HG03521 (cell line): ENCODE results near the gene CCND3.
"Not testable (repeated sequence)": the region's sequence is repeated elsewhere in the genome, so short reads cannot be mapped to it uniquely, and the experiment has no call there.

ENCODE experiments used
- ATAC-seq: cut with Tn5 transposase; IDR thresholded peaks from one replicate; pipeline ENCODE4 v1.9.1; 2021; ENCODE audit warnings: mild to moderate bottlenecking, moderate library complexity; ENCODE audit not compliant: unreplicated experiment

The CCND3 gene

DNA sequence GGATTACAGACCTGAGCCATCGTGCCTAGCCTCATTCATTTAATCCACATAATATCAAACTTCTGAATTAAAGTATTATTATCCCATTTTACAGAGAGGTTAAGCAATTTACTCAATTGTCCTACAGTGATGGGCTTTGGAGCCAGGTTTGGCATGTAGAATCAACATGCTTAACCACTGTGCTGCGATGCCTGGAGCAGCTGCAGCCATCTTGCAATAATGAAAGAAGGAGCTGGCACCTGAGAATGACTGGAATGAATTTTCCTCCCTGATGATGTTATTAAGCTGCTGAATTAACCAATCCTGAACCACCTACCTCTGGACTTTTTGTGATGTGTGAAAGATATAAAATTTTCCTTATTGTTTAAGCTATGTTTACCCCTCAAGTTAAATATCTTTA lies 13.1 kb upstream of the CCND3 start:
- no peak for ATAC-seq

GRCh38 chr6:41947581-41948220 lies 6.1 kb upstream of the CCND3 start:
- ATAC-seq = no peak

DNA sequence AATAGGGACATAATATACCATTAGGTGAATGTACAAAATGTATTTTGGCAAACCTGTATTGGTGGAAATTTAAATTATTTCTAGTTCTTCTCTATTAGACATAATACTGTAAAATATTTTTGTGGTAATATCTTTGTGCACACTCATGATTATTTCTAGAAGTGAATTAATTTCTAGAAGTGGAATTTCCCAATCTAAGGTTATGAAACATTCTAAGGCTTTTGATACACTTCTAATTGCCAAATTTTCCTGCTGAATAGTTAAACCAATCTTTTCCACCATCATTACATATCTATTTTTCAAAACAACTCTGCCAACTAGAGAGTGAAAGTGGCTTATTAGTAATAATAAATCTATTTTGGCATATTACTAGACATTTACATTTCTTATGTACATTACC lies 1.8 kb upstream of the CCND3 start:
- ATAC-seq = no peak

GRCh38 chr6:41942882-41943281 lies 1.3 kb upstream of the CCND3 start:
- not testable (repeated sequence) for ATAC-seq

GRCh38 chr6:41942067-41942851 lies 651 bp upstream of the CCND3 start:
- ATAC-seq = no peak

DNA sequence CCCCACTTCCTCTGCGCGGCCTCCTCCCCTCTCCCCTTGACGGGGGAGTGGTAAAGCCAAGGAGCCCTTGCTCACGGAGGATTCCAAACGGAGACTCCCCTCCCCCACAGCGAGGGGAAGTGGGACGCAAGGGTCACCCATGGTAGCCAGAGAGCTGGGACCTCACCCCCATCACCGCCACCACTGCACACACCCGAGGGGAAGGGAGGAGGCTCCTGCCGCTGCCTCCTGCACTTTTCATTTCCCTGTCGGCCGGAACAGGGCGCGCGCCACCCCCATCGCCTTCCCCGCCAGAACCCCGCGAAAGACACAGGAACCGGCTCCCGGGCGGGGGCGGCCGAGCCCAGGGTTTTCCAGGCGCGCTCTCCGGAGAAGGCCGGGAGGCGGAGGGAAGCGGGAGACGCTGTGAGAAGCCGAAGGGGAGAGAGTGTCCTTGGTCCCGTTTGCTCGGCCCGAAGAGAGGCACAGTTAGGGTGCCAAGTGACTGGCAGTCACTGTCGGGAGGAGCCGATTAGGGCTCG lies 789 bp downstream of the CCND3 start:
- no peak for ATAC-seq

DNA sequence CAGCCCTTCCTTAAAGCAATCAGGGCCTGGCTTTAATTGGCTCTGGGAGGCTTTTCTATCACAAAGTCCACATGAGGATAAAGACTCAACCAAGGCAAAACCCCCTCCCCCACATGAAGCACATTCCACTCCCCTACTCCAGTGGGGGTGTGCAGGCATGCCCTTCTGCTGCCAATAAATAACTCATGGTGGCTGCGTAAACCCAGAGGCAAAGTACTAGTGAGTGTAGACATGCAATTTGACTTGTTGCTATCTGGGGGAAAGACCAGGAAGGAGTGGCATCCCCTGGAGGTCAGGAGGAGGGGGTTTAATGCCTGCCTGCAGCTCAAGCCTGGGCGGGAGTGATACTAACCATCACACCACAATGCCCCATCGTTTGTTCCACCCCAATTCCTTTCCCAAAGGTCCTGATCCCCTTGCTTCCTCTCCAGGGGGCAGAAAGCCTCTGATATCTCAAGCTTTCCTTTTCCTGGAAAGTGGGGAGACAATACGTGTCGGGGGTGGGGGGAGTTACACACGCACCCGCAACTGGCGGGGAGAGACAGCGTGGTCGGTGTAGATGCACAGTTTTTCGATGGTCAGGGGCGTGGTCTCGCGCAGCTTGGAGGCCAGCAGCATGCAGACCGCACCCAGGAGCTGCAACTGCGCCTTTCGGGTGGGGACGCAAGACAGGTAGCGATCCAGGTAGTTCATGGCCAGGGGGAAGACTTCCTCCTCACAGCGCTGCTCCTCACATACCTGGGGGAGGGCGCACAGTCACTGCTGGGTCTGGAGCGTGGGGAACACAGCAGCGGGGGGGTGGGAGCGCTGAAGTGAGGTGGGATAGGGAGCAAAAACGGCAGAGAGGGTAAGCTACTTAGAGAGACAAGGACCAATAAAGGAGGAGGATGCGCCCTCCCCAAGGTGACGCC lies 1.5 kb downstream of the CCND3 start:
- no peak for ATAC-seq

- ATAC-seq = no peak
These were observed 2.3 kb downstream of the CCND3 start for GRCh38 chr6:41939176-41939847.

- no peak for ATAC-seq
These were observed 2.9 kb downstream of the CCND3 start for GRCh38 chr6:41938590-41939175.

DNA sequence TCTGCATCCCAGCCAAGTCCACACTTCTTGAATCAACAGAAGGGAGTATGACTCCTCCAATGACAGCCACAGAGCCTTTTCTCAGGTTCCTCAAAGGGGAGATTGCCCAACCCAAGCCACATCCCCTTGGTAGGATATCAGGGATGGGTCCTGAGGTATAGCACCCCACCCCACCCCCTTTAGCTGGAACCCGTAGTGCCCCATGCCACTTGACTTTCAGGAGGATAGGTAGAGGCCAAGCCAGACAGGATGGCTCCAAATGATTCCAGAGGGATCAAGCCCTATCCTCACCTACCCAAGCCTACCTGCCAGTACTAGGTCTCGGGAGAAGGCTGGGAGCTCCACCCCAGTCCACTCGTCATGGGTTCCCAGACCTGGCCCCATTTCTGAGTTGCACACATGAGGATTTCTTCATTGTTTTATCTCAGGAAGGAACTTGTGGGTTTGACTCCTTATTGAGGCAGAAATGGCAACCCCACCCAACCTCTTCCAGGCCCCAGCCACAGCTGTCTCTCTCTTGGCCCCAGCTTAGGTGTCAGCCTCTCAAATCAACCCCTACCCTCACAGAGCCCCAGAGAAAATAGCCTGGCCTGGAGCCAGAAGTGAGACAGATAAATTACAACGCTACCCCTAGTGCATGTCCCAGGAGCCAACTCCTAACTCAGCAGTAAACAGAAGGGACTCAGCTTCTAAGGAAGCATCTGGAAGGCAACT lies 3.6 kb downstream of the CCND3 start:
- no peak for ATAC-seq

- ATAC-seq = no peak
These were observed 4.1 kb downstream of the CCND3 start for GRCh38 chr6:41937472-41937860.

DNA sequence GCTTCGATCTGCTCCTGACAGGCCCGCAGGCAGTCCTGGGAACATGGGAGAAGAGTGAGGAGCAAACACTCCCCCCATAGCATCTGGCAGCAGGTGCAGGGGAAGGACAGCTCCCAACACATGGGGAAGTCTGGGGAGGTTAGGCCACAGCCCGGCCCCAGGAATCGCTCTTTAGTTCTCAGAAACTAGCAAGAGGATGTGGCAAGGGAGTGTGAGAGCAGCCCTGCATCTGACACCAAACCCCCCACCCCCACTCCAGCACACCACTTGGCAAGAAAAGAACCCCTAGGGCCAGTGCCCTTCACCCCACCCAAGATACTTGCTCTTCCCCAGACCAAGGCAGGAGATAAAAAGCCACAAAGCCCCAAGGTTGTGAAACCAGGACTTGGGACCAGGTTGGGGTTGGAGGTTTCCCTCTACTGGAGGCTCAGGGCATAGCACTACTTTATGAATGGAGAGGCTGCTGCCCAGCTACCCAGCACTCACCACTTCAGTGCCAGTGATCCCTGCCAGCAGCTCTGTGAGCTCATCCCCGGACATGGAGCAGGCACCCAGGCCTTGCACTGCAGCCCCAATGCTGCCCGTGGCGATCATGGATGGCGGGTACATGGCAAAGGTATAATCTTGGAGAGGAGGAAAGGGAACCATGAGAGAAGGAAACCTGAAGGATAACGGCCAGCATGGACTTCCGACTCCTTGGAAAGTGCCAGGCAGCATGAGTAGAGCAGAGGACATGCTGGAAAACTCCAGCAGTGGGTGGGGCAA lies 5.4 kb downstream of the CCND3 start:
- no peak for ATAC-seq

DNA sequence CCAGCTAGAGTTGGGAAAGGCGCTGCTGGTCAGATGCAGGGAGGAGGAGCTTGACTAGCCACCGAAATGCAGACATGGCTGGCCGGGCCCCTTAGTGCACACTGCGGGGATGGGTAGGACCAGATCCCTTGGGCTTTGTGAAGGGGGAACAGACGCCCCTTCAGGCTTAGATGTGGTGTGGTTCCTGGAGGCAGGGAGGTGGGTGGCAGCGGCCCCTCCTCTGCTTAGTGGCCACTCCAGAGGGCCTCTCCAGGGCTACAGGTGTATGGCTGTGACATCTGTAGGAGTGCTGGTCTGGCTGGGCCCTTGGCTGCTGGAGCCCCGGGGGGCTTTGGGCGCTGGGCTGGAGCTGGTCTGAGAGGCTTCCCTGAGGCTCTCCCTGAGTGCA lies 5.9 kb downstream of the CCND3 start:
- ATAC-seq = no peak

DNA sequence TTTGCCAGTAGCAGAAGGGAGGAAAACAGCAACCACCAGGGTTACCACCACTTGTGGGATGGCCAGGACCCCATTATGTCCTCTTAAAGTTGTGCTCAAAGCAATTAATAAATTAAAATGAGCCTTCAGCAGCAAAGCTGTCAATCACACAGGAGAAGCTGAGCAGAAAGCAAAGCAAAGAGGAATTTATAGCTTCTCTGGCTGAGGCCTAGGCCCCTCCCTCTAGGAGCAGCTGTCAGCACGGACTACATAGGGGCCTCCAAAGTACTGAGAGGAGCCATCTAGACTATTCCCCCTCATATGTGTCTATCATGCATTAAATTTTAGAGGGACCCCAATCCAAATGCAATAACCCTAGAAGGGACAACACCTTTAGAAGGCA lies 6.4 kb downstream of the CCND3 start:
- no peak for ATAC-seq

DNA sequence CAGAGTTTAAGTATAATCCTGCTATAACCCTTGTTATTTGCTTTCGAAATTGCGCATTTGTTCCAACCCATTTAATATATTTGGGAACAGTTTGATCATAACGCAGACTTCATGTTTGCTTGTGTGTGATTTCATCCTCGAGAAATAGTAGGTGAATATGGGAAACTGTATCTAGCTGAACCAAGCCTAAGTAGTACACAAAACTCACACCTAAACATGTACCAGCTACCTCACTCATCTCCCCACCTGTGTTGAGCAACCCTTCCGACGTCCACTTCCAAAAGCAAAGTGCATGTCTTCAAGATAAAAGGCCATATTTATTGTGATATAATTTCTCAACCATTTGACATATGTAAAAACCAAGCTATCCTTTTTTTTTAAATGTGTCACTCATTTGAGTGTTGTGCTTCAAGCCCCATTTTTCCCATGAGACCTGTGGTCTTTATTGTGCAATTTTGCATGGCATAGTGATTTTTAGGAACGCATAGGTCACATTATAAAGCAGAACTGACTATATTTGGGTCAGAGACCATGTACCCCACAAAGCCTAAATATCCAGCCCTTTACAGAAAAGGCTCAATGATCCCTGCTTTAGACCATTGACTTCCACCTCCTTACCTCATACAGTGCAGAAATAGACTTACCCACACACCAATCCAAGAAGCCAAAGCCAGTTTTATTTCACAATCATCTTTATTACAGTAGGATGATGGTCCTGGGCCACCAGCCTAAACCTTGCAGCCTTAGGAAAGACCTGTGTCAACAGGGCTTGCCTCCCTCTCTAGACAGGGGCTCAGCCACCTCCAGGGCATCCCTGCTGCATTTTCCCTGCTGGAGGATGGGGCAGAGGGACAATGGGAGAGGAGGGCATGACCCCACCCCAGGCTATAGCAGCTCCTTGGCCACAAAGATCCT lies 7.1 kb downstream of the CCND3 start:
- ATAC-seq = no peak

DNA sequence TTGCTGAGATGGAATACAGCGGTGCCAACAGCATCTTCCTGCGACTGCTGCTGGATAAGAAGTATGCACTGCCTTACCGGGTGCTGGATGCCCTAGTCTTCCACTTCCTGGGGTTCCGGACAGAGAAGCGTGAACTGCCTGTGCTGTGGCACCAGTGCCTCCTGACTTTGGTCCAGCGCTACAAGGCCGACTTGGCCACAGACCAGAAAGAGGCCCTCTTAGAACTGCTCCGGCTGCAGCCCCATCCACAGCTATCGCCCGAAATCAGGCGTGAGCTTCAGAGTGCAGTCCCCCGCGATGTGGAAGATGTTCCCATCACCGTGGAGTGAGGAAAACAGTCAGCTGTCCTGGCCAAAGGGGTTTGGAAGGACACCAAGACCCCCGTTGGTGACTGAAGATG lies 9.2 kb downstream of the CCND3 start:
- no peak for ATAC-seq

- ATAC-seq = no peak
These were observed 9.8 kb downstream of the CCND3 start for GRCh38 chr6:41931792-41932191.

- ATAC-seq = no peak
These were observed 11.7 kb downstream of the CCND3 start for GRCh38 chr6:41929924-41930323.
